ENCODE results near the gene NUMB.

- no peak for TF ChIP-seq EZH2phosphoT487 (IDR thresholded peaks at IDR 0.05; ENCODE audit: low read depth)
- TF ChIP-seq, protein P1, sequence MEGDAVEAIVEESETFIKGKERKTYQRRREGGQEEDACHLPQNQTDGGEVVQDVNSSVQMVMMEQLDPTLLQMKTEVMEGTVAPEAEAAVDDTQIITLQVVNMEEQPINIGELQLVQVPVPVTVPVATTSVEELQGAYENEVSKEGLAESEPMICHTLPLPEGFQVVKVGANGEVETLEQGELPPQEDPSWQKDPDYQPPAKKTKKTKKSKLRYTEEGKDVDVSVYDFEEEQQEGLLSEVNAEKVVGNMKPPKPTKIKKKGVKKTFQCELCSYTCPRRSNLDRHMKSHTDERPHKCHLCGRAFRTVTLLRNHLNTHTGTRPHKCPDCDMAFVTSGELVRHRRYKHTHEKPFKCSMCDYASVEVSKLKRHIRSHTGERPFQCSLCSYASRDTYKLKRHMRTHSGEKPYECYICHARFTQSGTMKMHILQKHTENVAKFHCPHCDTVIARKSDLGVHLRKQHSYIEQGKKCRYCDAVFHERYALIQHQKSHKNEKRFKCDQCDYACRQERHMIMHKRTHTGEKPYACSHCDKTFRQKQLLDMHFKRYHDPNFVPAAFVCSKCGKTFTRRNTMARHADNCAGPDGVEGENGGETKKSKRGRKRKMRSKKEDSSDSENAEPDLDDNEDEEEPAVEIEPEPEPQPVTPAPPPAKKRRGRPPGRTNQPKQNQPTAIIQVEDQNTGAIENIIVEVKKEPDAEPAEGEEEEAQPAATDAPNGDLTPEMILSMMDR (IDR thresholded peaks at IDR 0.05; ENCODE audit: low read depth, low read length): no peak
These were observed 34.3 kb upstream of the NUMB start for GRCh38 chr14:73492670-73493069.

Measured in OCI-LY3 (cell line).